H54 (cell line): Measurements from ENCODE around the gene KRTAP19-1.
"Not testable (repeated sequence)": the region's sequence is repeated elsewhere in the genome, so short reads cannot be mapped to it uniquely, and the experiment has no call there.

Source experiments
- DNase-seq: peaks from one replicate; pipeline ENCODE4 v3.0.0; 2011; ENCODE audit warnings: low spot score, mixed read lengths; ENCODE audit not compliant: insufficient read length
- FAIRE-seq: peaks from 3 replicates; lab custom pipeline; 2011; peaks lifted over from hg19 to GRCh38; lab: Jason Lieb, UNC
- POLR2A ChIP-seq: IDR thresholded peaks from 2 replicates; pipeline ENCODE4 v1.6.1; 2011; ENCODE audit warnings: low read depth, mild to moderate bottlenecking, low read length

The KRTAP19-1 gene

GRCh38 chr21:30480145-30480544 is at the start of gene KRTAP19-1:
TSS of gene KRTAP19-1 (minus strand) at chr21:30480367. CDS start at chr21:30480317, 50 bp downstream.
- DNase-seq (no peak), FAIRE-seq (no peak)
- TF ChIP-seq POLR2A, result no peak

DNA sequence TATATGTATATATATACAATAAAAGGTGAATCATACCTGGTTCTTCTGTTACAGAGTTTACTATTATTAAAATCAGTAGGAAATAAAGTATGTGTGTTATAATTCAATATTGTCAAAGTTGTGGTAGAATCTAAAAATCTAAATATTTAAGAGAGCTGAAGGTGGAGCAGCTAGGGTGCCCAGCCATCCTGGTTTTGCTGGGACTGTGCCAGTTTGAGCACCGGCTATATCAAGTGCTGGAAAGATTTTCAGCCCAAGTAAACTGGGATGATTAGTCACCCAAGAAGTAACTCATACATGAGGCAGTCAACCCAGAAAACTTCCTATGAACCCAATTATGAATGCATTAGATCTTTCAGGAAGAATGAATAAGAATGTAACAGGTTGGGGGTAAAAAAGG is 38.7 kb upstream of the KRTAP19-1 start:
- DNase-seq, result no peak
- TF ChIP-seq POLR2A, result no peak
- no peak for FAIRE-seq

DNA sequence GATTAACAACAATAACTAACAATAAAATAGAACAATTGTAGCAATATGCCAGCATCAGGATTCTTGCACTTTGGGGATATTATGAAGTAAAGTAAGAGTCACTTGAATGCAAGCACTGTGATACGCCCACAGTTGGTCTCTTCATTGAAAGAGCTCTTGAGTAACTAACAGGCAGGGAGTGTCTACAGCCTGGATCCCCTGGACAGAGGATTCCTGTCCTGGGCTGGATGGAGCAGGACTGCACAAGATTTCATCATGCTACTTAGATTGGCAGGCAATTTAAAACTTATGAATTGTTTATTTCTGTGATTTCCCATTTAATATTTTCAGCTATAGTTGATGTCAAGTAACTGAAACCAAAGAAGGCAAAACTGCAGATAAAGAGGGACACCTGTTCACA is 35.5 kb upstream of the KRTAP19-1 start:
- FAIRE-seq, result no peak
- no peak for DNase-seq
- no peak for TF ChIP-seq POLR2A

- not testable (repeated sequence) for DNase-seq, FAIRE-seq
These were observed 25.5 kb upstream of the KRTAP19-1 start for GRCh38 chr21:30505621-30506205.

GRCh38 chr21:30502041-30502440 is 21.9 kb upstream of the KRTAP19-1 start, which contains the start of gene KRTAP19-5:
TSS of gene KRTAP19-5 (minus strand) at chr21:30502141. CDS start at chr21:30502090, 51 bp downstream.
- DNase-seq (no peak), FAIRE-seq (no peak)
- no peak for TF ChIP-seq POLR2A

DNA sequence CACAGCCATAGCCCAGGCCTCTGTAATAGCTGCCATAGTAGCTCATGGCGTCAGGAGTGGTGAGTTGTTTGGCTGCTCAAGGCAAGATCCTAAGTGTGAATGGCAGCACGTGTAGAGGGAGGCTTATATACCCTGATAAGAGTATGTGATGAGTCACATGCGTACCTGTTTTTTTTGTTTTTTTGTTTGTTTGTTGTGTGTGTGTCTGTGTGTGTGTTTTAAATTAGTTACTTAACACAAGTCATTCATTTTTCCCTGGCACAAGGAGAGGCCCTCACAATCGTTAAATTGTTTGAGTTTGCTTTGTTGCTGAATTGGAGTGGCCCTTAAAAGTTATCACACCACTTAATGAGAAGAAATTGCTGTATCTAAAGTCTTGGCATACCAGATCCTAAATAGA is 16.9 kb upstream of the KRTAP19-1 start, which contains the start of gene KRTAP19-4:
Gene KRTAP19-4, minus strand, starts transcription at position 101 of the 400 bp plus-strand sequence. Its CDS starts 55 bp downstream, at position 46.
- FAIRE-seq (no peak), DNase-seq (no peak)
- no peak for TF ChIP-seq POLR2A

DNA sequence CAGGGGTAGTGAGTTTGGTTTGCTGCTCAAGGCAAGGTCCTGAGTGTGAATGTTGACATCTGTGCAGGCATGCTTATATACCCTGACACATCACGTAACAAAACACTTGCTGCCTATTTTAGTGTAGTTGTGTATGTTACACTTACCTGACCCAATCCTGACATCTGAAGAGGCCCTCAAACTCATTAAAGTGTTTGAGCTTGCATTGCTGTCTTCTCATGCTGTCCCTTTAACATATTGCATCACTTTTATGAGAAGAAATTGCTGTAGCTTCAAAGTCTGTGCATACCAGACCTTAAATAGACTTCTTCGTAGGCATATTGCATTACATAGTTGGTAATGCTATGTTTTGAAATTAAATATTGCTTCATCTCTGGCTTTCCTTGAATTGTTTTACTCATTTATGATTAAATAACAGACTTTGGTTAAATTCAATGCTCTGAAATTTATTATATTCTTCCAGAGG is 11.8 kb upstream of the KRTAP19-1 start, which contains the start of gene KRTAP19-3:
Gene KRTAP19-3, minus strand, starts transcription at position 51 of the 466 bp plus-strand sequence. CDS start 56 bp downstream, outside the sequence.
- TF ChIP-seq POLR2A, result no peak
- DNase-seq (no peak), FAIRE-seq (no peak)

- no peak for DNase-seq
- no peak for TF ChIP-seq POLR2A
- FAIRE-seq, result no peak
These were observed 7.2 kb upstream of the KRTAP19-1 start, which contains the start of gene KRTAP19-2 for GRCh38 chr21:30487336-30487735. TSS of gene KRTAP19-2 (minus strand) at chr21:30487436. CDS start at chr21:30487348, 88 bp downstream.

DNA sequence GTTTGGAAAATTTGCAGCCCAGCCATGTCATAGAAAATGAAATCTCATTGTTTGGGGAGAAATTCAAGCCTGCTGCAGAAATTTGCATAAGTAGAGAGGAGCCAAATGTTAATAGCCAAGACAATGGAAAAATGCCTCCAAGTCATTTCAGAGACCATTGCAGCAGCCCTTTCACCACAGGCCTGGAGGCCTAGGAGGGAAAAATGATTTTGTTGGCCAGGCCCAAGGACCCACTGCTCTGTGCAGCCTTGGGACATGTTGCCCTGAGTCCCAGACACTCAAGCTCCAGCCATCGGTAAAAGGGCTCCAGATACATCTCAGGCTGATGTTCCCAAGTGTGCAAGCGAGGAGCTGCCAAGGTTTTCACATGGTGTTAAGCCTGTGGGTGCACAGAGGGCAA is 6.0 kb upstream of the KRTAP19-1 start:
- no peak for FAIRE-seq
- TF ChIP-seq POLR2A, result no peak
- no peak for DNase-seq

DNA sequence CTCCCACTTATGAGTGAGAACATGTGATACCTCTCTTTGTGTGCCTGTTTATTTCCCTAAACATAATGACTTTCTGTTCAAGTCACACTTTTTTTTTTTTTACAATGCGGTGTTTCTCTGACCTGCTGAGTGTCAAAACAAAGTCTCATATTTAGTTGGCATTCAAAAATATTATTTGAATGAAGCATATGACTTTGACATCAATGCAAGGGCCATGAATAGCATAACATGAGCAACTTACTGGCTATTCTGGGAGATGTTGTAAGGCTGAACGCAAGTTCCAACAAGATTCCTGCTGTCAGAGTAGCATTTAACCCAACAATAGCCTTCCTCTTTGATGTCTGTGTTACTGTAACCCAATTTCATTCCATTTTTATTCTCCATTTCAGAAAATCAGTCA is 2.0 kb upstream of the KRTAP19-1 start:
- no peak for FAIRE-seq
- no peak for DNase-seq
- no peak for TF ChIP-seq POLR2A

GRCh38 chr21:30479259-30479658 is 908 bp downstream of the KRTAP19-1 start:
- FAIRE-seq (no peak), DNase-seq (no peak)
- no peak for TF ChIP-seq POLR2A

DNA sequence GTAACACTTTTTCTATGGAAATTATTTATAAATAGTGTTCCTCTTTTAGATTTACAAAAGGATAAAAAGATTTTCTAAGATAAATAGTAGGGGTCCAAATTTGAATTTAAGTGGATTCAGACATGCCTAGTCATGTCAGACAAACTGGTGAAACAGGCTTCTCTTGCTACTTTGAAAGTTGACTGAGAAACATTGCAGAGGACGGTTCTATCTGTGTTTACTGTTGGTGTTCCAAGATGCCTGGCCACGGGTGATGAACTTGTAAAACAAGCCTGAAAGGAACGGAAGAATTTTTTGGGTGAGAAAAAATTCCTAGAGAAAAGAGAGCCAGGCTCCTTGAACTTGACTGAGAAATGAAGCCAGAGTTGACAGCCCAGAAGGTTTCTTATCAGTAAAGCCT is 2.2 kb downstream of the KRTAP19-1 start:
- TF ChIP-seq POLR2A, result no peak
- DNase-seq (no peak), FAIRE-seq (no peak)

- DNase-seq (no peak), FAIRE-seq (no peak)
These were observed 11.1 kb downstream of the KRTAP19-1 start for GRCh38 chr21:30468900-30469714.

GRCh38 chr21:30463713-30464112 is 16.5 kb downstream of the KRTAP19-1 start:
- peak; percentile 77 for FAIRE-seq
- no peak for TF ChIP-seq POLR2A
- DNase-seq, result no peak

More at GRCh38 chr21:30468900-30469714, 11.1 kb downstream of the KRTAP19-1 start:
- no peak for TF ChIP-seq POLR2A

DNA sequence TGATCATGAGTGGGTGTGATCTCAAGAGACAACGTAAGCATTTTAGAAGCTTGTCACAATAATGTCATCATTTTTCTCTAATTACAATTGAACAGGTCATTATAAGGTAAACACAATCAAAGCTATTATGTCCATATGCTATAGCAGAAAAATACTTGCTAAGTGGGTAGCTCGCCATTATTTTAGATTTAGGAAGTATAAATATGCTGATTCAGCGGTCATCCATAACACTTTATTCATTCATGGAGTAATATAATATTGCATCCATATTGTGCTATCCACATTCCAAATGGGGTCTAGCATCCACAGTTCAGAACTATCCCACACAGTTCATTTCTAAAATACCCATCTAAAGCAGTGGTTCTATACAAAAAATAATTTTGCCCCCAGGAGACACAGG is 31.7 kb downstream of the KRTAP19-1 start:
- no peak for FAIRE-seq
- no peak for DNase-seq
- TF ChIP-seq POLR2A, result no peak
